VCaP (cell line): ENCODE measurements around the gene TMEM229B.

Experiments
- H3K27ac ChIP-seq: fragments of 450-650 bp; 2 replicates; pipeline ENCODE4 v1.5.1; 2017
- CTCF ChIP-seq: fragments of 450-650 bp; conservative IDR thresholded peaks from 2 replicates; pipeline ENCODE4 v1.5.1; 2017; ENCODE audit warnings: mild to moderate bottlenecking, moderate library complexity

The TMEM229B gene

GRCh38 chr14:67505254-67505653 lies 16.7 kb upstream of the TMEM229B start:
- no peak overlapping the region for H3K27ac ChIP-seq
- TF ChIP-seq CTCF, result no peak

- no peak overlapping the region for H3K27ac ChIP-seq
- no peak for TF ChIP-seq CTCF
These were observed 14.8 kb upstream of the TMEM229B start for GRCh38 chr14:67503331-67503730.

DNA sequence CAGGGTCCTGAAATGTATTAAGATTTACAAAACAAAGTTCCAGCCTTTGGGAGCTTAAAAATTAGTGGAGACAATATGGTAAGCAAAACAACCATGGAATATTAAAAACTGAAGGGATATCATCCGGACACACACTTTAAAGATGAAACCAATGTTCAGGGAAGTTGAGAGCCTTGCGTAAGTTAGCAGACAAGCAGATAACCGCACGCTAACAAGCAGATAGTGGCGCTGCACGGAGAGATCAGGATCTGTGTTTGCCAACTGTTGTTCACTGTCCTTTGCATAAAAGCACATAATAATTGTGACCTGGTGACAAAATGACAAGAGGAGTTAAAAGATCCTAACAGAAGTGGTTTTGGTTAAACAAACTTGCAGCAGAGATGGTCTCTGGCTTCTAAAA lies 14.3 kb upstream of the TMEM229B start:
- H3K27ac ChIP-seq, result no peak overlapping the region
- TF ChIP-seq CTCF, result no peak

- TF ChIP-seq CTCF, result no peak
- H3K27ac ChIP-seq, result no peak overlapping the region
These were observed 13.1 kb upstream of the TMEM229B start for GRCh38 chr14:67501670-67502069.

GRCh38 chr14:67500981-67501380 lies 12.5 kb upstream of the TMEM229B start:
- H3K27ac ChIP-seq, result no peak overlapping the region
- TF ChIP-seq CTCF, result no peak

DNA sequence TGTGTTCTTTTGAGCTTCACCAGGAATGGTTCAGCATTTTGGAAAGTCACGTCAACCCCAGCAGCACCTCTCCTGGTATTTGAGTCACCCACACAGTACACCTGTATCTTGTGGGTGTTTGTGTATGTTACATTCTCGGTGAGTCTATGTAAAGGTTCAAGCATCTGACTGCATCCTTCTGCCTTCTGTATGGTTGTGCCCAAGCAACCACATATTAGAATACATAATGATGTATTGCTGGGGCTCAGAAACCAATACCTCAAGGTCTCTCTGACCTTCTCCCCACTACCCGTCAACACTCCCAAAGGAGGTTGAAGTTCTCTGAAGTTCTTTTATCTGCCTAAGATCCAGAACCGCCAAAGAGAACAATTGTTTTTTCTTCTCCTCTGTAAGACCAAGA lies 9.2 kb upstream of the TMEM229B start:
- no peak overlapping the region for H3K27ac ChIP-seq
- no peak for TF ChIP-seq CTCF

- TF ChIP-seq CTCF, result no peak
These were observed 8.7 kb upstream of the TMEM229B start for GRCh38 chr14:67497216-67497615.

GRCh38 chr14:67495827-67496226 lies 7.3 kb upstream of the TMEM229B start:
- H3K27ac ChIP-seq, result no peak overlapping the region
- TF ChIP-seq CTCF, result no peak

More at GRCh38 chr14:67497216-67497615, 8.7 kb upstream of the TMEM229B start:
- no peak overlapping the region for H3K27ac ChIP-seq
